Fibroblast of mammary gland (primary cell): ENCODE data around the gene ORAI1.

Experiments used
- DNase-seq: peaks from one replicate; pipeline ENCODE4 v3.0.0-alpha.2; 2010; ENCODE audit warnings: low read depth
- H3K4me3 ChIP-seq: 2 replicates; pipeline ENCODE4 v1.5.1; 2011; ENCODE audit warnings: low read depth, mild to moderate bottlenecking, low read length, moderate library complexity; ENCODE audit not compliant: control insufficient read depth
- CTCF ChIP-seq: conservative IDR thresholded peaks from 2 replicates; pipeline ENCODE4 v1.5.1; 2011; ENCODE audit warnings: low read depth, low read length, inconsistent platforms; ENCODE audit not compliant: control insufficient read depth, insufficient read depth

Gene ORAI1

GRCh38 chr12:121610239-121611149 lies 15.8 kb upstream of the ORAI1 start:
- no peak overlapping the region for H3K4me3 ChIP-seq
- no peak for TF ChIP-seq CTCF
- DNase-seq, result peak; percentile 37

DNA sequence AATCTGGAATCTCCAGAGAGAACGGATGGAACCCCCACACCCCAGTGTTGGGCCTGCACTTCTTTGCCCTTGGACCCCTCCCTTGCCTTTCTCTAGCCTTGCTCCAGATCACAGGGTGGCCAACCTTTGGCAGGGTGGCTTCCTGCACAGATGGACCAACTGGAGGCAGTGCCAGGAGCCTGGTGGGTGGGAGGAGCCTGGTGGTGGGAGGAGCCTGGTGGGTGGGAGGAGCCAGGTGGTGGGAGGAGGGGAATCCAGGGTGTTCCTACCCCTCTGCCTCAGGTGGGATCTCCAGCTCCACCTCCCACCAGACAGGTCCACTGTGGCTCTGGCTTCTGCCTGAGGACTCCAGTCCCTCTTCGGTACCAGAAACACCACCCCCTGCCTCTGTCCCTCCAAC lies 15.0 kb upstream of the ORAI1 start:
- no peak overlapping the region for H3K4me3 ChIP-seq
- no peak for DNase-seq
- TF ChIP-seq CTCF, result no peak

GRCh38 chr12:121613462-121613861 lies 12.9 kb upstream of the ORAI1 start:
- no peak for DNase-seq
- H3K4me3 ChIP-seq, result no peak overlapping the region
- no peak for TF ChIP-seq CTCF

DNA sequence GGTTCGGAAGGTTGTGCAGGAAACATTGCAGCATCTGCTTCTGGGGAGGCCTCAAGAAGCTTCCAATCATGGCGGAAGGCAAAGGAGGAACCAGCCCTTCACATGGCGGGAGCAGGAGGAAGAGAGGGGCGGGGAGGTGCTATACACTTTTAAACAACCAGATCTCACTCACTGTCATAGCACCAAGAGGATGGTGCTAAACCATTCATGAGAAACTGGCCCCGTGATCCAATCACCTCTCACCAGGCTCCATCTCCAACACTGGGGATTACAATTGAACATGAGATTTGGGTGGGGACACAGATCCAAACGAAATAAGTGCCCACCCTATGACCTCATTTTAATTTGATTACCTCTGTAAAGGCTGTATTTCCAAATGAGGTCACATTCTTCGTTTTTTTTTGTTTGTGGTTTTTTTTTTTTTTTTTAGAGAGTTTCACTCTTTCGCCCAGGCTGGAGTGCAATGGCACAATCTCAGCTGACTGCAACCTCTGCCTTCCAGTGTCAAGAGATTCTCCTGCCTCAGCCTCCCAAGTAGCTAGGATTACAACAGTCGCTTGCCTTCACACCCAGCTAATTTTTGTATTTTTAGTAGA lies 11.4 kb upstream of the ORAI1 start:
- no peak overlapping the region for H3K4me3 ChIP-seq
- TF ChIP-seq CTCF, result no peak
- no peak for DNase-seq

GRCh38 chr12:121618659-121619233 lies 7.6 kb upstream of the ORAI1 start:
- DNase-seq, result no peak
- H3K4me3 ChIP-seq, result no peak overlapping the region
- TF ChIP-seq CTCF, result no peak

- H3K4me3 ChIP-seq, result no peak overlapping the region
- TF ChIP-seq CTCF, result no peak
- DNase-seq, result no peak
Measured at GRCh38 chr12:121620333-121620891, 5.9 kb upstream of the ORAI1 start.
